Fibroblast of lung (primary cell): ENCODE measurements around the gene C10orf90. TPM values are rescaled to one million over a fixed set of nuclear protein-coding genes. Genes with fewer than 3 reads are reported as not detected.
A peak's percentile ranks its signal among the peaks of the same experiment; 100 is the strongest.

Experiments used
- DNase-seq, 2 donors: peaks; one replicate each; pipeline versions ENCODE4 v3.0.0 to v3.0.0-alpha.2; 2010; ENCODE audit warnings: low read depth in 2 of 2
- H2AFZ ChIP-seq: 2 replicates; pipeline ENCODE4 v1.5.1; 2012; ENCODE audit warnings: low read length, control low read depth, inconsistent platforms
- H3K27ac ChIP-seq: 2 replicates; pipeline ENCODE4 v1.5.1; 2011; ENCODE audit warnings: low read length, control low read depth; ENCODE audit not compliant: insufficient read depth
- H3K27me3 ChIP-seq: 2 replicates; pipeline ENCODE4 v1.5.1; 2011; ENCODE audit warnings: mild to moderate bottlenecking, low read length; ENCODE audit not compliant: control insufficient read depth, insufficient read depth
- H3K36me3 ChIP-seq: 2 replicates; pipeline ENCODE4 v1.5.1; 2011; ENCODE audit warnings: low read length; ENCODE audit not compliant: control insufficient read depth, insufficient read depth
- H3K4me1 ChIP-seq: 2 replicates; pipeline ENCODE4 v1.5.1; 2011; ENCODE audit warnings: low read length; ENCODE audit not compliant: control insufficient read depth, insufficient read depth; ENCODE audit errors: extremely low read depth
- H3K4me2 ChIP-seq: 2 replicates; pipeline ENCODE4 v1.5.1; 2011; ENCODE audit warnings: low read length, control low read depth; ENCODE audit not compliant: insufficient read depth; ENCODE audit errors: extremely low read depth
- H3K4me3 ChIP-seq, 4 experiments: fragments of 200-600 bp in 1 of 4; sonication (generic) in 1 of 4; replicated peaks in 1 of 4; 2 replicates each; pipeline ENCODE4 v1.5.1; 2011 to 2016; ENCODE audit warnings: low read length in 4 of 4, low read depth in 3 of 4, mild to moderate bottlenecking in 3 of 4, control low read depth in 2 of 4, inconsistent platforms in 1 of 4, mixed read lengths in 1 of 4; ENCODE audit not compliant: insufficient read depth in 1 of 4; ENCODE audit errors: control extremely low read depth in 1 of 4
- H3K79me2 ChIP-seq: 2 replicates; pipeline ENCODE4 v1.5.1; 2012; ENCODE audit warnings: mild to moderate bottlenecking, low read length, inconsistent platforms; ENCODE audit not compliant: control insufficient read depth, insufficient read depth
- H3K9ac ChIP-seq: 2 replicates; pipeline ENCODE4 v1.5.1; 2011; ENCODE audit warnings: mild to moderate bottlenecking, low read length, control low read depth; ENCODE audit not compliant: insufficient read depth
- H3K9me3 ChIP-seq: 2 replicates; pipeline ENCODE4 v1.5.1; 2012; ENCODE audit warnings: low read depth, low read length; ENCODE audit not compliant: control insufficient read depth, insufficient read depth
- H4K20me1 ChIP-seq: 2 replicates; pipeline ENCODE4 v1.5.1; 2011; ENCODE audit warnings: low read length; ENCODE audit not compliant: control insufficient read depth, insufficient read depth; ENCODE audit errors: extremely low read depth
- EZH2 ChIP-seq: IDR thresholded peaks from 2 replicates; pipeline ENCODE4 v1.5.1; 2012; ENCODE audit warnings: low read length, control low read depth, mild to moderate bottlenecking; ENCODE audit errors: missing control alignments
- polyA plus RNA-seq, 2 donors: library from polyadenylated mRNA; depleted of rRNA in 1 of 2; stranded (reverse) in 1 of 2; unstranded in 1 of 2; fragments of >200 nt; gene quantifications; 2 replicates each; pipeline ENCODE4 v1.2.1, GENCODE V29; 2011 to 2012; ENCODE audit warnings: missing spikeins in 1 of 2
- total RNA-seq: library from RNA; depleted of rRNA; stranded (reverse); fragments of >200 nt; gene quantifications from 2 replicates; pipeline ENCODE4 v1.2.1, GENCODE V29; 2014
- TF ChIP-seq, protein P1 (sequence below), 2 donors: IDR thresholded peaks in 1 of 2; conservative IDR thresholded peaks in 1 of 2; 1 replicate in 1 of 2; 2 replicates in 1 of 2; pipeline ENCODE4 v1.5.1; 2011 to 2012; ENCODE audit warnings: low read length in 2 of 2, control low read depth in 1 of 2, inconsistent platforms in 1 of 2, low read depth in 1 of 2, mild to moderate bottlenecking in 1 of 2

The C10orf90 gene
- total and polyA plus RNA-seq, 2 donors (not counting 1 experiment from before 2014, with no cell fraction given) = 0.17 to 0.65 TPM

DNA sequence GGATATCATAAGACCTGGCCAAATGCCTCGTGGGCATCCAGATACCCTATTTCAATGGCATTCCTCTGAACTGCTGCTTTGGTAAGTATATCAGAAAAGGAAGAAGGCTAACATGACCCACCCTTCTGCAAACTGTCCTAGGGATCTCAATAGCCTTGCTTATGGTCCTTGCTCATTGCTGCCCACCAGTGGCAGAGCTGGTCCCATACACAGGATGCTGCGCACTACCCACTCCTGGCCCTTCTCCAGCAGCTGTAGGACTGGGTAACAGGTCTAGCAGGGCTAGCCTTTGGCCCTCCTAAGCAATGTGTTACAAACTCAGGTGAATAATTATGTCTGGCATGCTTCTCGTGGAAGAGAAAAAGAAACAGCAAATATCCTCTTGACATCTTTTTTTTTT lies 72.5 kb downstream of the C10orf90 start:
- no peak overlapping the region for H3K4me2 ChIP-seq
- H3K27me3 ChIP-seq = no peaks in the 10 kb centered on the region
- H3K79me2 ChIP-seq = no peaks in the 10 kb centered on the region
- no peaks in the 10 kb centered on the region for H4K20me1 ChIP-seq
- no peak overlapping the region for H3K27ac ChIP-seq
- no peaks in the 10 kb centered on the region for H3K4me1 ChIP-seq
- DNase-seq = peak; percentile 26 to 43
- no peaks in the 10 kb centered on the region for H3K36me3 ChIP-seq
- no peak overlapping the region for H2AFZ ChIP-seq
- no peak overlapping the region for H3K4me3 ChIP-seq
- no peak for TF ChIP-seq EZH2
- TF ChIP-seq, protein P1, sequence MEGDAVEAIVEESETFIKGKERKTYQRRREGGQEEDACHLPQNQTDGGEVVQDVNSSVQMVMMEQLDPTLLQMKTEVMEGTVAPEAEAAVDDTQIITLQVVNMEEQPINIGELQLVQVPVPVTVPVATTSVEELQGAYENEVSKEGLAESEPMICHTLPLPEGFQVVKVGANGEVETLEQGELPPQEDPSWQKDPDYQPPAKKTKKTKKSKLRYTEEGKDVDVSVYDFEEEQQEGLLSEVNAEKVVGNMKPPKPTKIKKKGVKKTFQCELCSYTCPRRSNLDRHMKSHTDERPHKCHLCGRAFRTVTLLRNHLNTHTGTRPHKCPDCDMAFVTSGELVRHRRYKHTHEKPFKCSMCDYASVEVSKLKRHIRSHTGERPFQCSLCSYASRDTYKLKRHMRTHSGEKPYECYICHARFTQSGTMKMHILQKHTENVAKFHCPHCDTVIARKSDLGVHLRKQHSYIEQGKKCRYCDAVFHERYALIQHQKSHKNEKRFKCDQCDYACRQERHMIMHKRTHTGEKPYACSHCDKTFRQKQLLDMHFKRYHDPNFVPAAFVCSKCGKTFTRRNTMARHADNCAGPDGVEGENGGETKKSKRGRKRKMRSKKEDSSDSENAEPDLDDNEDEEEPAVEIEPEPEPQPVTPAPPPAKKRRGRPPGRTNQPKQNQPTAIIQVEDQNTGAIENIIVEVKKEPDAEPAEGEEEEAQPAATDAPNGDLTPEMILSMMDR (conservative IDR thresholded peaks at IDR 0.05 in 1 of 2, IDR thresholded peaks at IDR 0.05 in 1 of 2; ENCODE audit: low read depth in 1 of 2, low read length in 2 of 2) = peak; percentile 56 to 76
- H3K9ac ChIP-seq = no peak overlapping the region
- no peaks in the 10 kb centered on the region for H3K9me3 ChIP-seq

DNA sequence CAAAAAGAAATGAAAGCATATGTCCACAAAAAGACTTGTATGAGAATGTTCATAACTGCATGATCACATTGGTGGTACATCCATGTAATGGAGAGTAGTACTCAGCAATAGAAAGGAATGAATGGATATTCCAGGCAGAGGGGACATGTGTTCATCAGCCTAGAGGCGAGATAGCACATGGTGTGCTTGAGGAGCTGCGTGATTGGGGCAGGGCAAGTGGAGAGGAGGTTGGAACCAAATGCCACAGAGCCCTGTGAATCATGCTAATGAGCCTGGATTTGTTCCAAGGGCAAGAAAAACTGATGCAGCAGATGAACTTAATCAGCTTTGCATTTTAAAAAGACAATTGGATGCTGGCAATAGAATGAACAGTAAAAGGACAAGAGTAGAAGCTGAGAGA lies 73.3 kb downstream of the C10orf90 start:
- TF ChIP-seq, protein P1 (conservative IDR thresholded peaks at IDR 0.05 in 1 of 2, IDR thresholded peaks at IDR 0.05 in 1 of 2; ENCODE audit: low read depth in 1 of 2, low read length in 2 of 2) = no peak
- no peak for TF ChIP-seq EZH2
- DNase-seq = peak in 1 of 2 donors; percentile 29

DNA sequence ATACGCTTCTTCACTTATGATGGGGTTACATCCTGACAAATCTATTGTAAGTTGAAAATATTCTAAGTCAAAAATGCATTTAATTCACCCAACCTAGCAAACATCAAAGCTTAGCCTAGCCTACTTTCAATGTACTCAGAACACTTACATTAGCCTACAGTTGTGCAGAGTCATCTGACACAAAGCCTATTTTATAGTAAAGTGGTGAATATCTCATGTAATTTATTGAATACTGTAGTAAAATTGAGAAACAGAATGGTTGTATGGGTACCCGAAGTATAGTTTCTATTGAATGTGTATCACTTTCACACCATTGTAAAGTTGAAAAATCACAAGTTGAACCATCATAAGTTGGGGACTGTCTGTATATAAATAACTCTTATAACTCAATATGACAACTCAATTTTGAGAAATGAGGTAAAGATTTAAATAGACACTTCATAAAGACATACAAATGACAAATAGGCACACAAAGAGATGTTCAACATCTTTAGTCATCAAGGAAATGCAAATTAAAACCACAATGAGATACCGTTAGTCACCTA lies 73.9 kb downstream of the C10orf90 start:
- Histone ChIP-seq H3K9me3 (no peaks in the 10 kb centered on the region), H3K4me3 (no peak overlapping the region), H3K27ac (no peak overlapping the region), H3K79me2 (no peaks in the 10 kb centered on the region), H3K36me3 (no peaks in the 10 kb centered on the region), H3K4me1 (no peaks in the 10 kb centered on the region), H3K4me2 (no peak overlapping the region), H3K27me3 (no peaks in the 10 kb centered on the region), H2AFZ (no peak overlapping the region), H4K20me1 (no peaks in the 10 kb centered on the region), H3K9ac (no peak overlapping the region)
- no peak for DNase-seq
- no peak for TF ChIP-seq EZH2
- TF ChIP-seq, protein P1 (conservative IDR thresholded peaks at IDR 0.05 in 1 of 2, IDR thresholded peaks at IDR 0.05 in 1 of 2; ENCODE audit: low read depth in 1 of 2, low read length in 2 of 2) = no peak

More for the DNA sequence above, 73.3 kb downstream of the C10orf90 start:
- Histone ChIP-seq H3K9me3 (no peaks in the 10 kb centered on the region), H3K4me3 (no peak overlapping the region), H3K27me3 (no peaks in the 10 kb centered on the region), H3K4me1 (no peaks in the 10 kb centered on the region), H3K4me2 (no peak overlapping the region), H3K9ac (no peak overlapping the region), H3K79me2 (no peaks in the 10 kb centered on the region), H3K27ac (no peak overlapping the region), H3K36me3 (no peaks in the 10 kb centered on the region), H2AFZ (no peak overlapping the region), H4K20me1 (no peaks in the 10 kb centered on the region)
